ENCODE measurements around the gene COL4A2. TPM values are rescaled to one million over a fixed set of nuclear protein-coding genes. Genes with fewer than 3 reads are reported as not detected.

The COL4A2 gene
- total RNA-seq, 4 donors from 2014 or later = 655 to 1,231 (median 912) TPM

GRCh38 chr13:110371550-110372465, 64.7 kb downstream of the COL4A2 start:
- no peak for TF ChIP-seq CTCF (IDR thresholded peaks at IDR 0.05; ENCODE audit: low read depth)

GRCh38 chr13:110372676-110373075, 65.6 kb downstream of the COL4A2 start:
- no peak for TF ChIP-seq CTCF (IDR thresholded peaks at IDR 0.05; ENCODE audit: low read depth)

GRCh38 chr13:110373617-110374016, 66.5 kb downstream of the COL4A2 start:
- TF ChIP-seq CTCF (IDR thresholded peaks at IDR 0.05; ENCODE audit: low read depth) = no peak

- TF ChIP-seq CTCF (IDR thresholded peaks at IDR 0.05; ENCODE audit: low read depth) = no peak
Observed at GRCh38 chr13:110374431-110375370, 67.6 kb downstream of the COL4A2 start.

- no peak for TF ChIP-seq CTCF (IDR thresholded peaks at IDR 0.05; ENCODE audit: low read depth)
Observed at GRCh38 chr13:110376120-110376519, 69.0 kb downstream of the COL4A2 start.

GRCh38 chr13:110377178-110377825, 70.2 kb downstream of the COL4A2 start:
- TF ChIP-seq CTCF (IDR thresholded peaks at IDR 0.05; ENCODE audit: low read depth) = no peak
